GM18951 (cell line): ENCODE measurements around the gene DLX4.

Source experiments
- POLR2A ChIP-seq: IDR thresholded peaks from 4 replicates; pipeline ENCODE4 v1.6.1; 2011; ENCODE audit warnings: mild to moderate bottlenecking; ENCODE audit not compliant: insufficient read length, insufficient read depth; ENCODE audit errors: extremely low read depth
- in situ Hi-C: fragments of 300-500 bp; cut with MboI; formaldehyde crosslinking; loops from one replicate; pipeline ENCODE4 v1.12.0; 2022; ENCODE audit warnings: low sequenced_read_pairs, mixed read lengths, inconsistent platforms; ENCODE audit not compliant: unreplicated experiment

DLX4 gene

DNA sequence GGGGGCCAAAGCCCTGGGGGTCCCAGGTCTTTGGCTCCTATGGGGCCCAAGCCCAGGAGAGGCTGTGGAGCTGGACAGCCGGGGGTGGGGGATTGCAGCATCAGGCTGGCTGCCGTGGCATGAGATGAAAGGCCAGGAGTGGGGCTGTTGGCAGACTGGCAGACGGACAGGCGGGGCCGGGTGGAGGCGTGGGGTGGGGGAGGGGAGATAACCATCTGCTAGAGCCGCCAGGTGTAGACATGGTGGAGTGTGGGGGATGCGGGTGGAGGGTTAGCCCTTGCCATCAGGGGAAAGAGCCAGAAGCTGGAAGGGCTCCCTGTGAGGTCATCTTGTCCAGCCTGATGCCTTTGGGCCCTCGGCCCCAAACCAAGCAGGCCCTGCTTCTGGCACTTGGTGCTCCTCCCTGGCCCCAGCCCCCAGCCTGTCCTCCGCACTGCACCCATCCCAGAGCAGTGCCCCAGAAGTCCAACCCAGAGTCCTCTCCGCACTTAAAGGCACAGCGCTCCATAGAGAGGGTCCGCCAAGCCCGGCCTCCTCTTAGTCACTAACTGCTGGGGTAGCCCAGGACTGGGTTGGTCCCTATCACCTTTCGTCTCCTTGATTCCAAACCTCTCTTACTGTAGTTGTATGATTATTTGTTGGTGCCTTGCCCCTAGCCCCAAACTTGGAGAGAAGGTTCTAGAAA is 33.3 kb upstream of the DLX4 start:
- in situ Hi-C loops: no loop called here
- no peak for TF ChIP-seq POLR2A

DNA sequence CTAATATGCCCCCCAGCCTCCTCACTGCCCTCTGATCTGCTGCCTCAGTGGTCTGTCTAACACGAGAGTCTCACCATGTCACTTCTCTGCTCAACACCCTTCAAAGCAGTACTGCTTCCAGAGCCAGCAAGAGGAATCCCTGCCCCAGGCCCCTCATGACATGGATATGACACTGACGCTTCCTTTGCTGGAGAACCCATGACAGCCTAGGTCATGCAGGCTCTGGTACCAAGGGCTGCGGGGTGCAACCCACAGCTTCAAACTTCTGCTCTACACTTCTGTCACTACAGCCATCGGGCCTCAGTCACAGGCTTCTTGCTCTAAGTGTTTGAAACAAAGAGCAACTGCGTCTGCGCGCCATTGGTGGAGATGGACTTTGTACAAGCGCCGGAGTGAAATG is 32.6 kb upstream of the DLX4 start:
- in situ Hi-C loops: no loop called here
- no peak for TF ChIP-seq POLR2A

DNA sequence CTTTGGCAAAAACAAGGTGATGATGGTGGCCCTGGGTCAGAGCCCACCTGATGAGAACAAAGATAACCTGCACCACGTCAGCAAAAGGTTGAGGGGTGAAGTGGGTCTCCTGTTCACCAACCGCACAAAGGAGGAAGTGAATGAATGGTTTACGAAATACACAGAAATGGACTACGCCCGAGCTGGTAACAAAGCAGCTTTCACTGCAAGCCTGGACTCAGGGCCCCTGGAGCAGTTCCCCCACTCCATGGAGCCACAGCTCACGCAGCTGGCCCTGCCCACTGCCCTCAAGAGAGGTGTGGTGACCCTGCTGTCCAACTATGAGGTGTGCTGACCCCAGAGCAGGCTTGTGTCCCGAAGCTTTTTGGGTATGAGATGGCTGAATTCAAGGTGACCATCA is 29.7 kb upstream of the DLX4 start:
- TF ChIP-seq POLR2A: no peak
- in situ Hi-C loops: no loop called here

DNA sequence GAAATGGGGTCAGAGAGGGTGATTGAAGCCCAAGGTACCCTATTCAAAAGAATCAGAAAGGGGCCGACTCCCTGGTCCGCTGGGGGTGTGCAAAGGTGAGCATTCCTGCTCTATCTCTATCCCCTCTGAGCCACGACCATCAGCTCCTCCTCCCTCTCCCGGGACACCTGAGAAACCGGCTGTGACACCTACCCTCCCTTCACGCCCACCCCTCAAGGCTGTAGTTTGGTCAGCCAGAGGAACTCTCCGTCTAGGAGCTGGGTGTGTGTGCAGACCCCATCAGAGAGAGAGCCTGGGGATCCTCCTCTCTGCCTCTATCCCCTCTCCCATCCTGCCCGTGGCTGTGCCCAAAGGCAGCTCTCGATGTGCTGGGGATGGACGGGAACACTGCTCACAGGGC is 27.6 kb upstream of the DLX4 start:
- in situ Hi-C loops: no loop called here
- no peak for TF ChIP-seq POLR2A

GRCh38 chr17:49942947-49943346 is 26.0 kb upstream of the DLX4 start:
- TF ChIP-seq POLR2A: no peak
- in situ Hi-C loops: no loop called here

DNA sequence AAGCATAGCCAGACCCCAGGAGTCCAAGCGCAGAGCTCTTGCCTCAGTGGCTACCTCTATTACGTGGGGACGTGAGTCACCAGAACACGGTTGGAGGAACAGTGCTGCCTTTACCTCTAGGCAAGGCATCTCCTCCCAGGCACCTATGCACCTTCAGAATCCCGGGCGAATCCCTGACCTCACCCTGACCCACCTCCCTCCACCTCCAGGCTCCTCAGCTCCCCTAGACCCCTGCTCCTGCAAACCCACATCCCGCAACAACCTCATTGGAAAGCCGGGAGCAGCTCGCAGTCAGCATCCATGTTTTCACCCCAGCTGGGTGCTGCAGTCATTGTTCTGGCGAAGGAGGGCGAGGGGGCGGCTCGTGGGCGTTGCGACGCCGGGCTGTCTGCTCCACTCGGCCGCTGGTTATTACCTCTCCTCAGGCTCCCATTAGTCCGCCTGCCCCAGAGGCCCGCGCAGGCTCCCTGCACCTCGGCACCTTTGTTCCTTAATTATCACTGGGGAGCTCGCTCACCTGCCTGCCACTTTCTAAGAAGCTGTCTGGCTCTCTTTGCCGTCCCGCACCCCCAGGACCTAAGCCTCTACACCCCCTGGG is 24.6 kb upstream of the DLX4 start:
- in situ Hi-C loops: no loop called here
- TF ChIP-seq POLR2A: no peak

- in situ Hi-C loops: no loop called here
- TF ChIP-seq POLR2A: no peak
These were observed 22.8 kb upstream of the DLX4 start for GRCh38 chr17:49946208-49946607.

GRCh38 chr17:49946964-49947584 is 21.9 kb upstream of the DLX4 start:
- in situ Hi-C loops: no loop called here
- TF ChIP-seq POLR2A: no peak

- in situ Hi-C loops: no loop called here
- TF ChIP-seq POLR2A: no peak
These were observed 19.4 kb upstream of the DLX4 start for GRCh38 chr17:49949634-49950033.

- in situ Hi-C loops: no loop called here
- no peak for TF ChIP-seq POLR2A
These were observed 17.5 kb upstream of the DLX4 start for GRCh38 chr17:49951362-49952082.

GRCh38 chr17:49952209-49952911 is 16.6 kb upstream of the DLX4 start:
- in situ Hi-C loops: no loop called here
- no peak for TF ChIP-seq POLR2A

GRCh38 chr17:49952912-49953497 is 16.0 kb upstream of the DLX4 start:
- in situ Hi-C loops: no loop called here
- TF ChIP-seq POLR2A: no peak

DNA sequence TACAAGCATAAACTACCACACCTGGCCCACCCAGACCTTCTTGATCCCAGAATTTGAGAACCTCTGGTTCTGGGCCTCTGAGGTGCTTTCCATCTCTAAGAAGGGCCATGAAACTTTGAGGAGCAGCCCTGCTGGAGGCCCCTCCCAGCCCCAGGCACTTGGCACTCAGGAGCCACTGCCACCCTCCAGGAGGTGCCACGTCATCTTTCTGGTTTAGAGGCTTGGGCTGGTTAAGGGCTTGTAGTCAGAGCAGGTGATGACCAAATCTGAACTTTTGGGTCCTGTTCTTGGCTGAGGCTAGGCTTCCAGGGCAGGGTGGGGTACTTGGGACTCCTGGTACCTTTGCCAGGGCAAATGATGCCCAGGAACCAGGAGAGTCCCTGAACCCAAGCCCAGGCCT is 13.8 kb upstream of the DLX4 start:
- in situ Hi-C loops: no loop called here
- TF ChIP-seq POLR2A: no peak
